GM12878 (cell line): ENCODE results near the gene GDF15. TPM values are rescaled to one million over a fixed set of nuclear protein-coding genes. Genes with fewer than 3 reads are reported as not detected.

Source experiments
- ATAC-seq: fragments of 200-7000 bp; cut with Tn5 transposase; 3 replicates; pipeline ENCODE4 v1.9.1; 2020; ENCODE audit warnings: mild to moderate bottlenecking, moderate library complexity
- BruUV-seq: library from RNA; stranded (reverse); fragments of 400-500 nt; replicated peaks from 2 replicates; lab custom pipeline; 2021; lab: Mats Ljungman, UMichigan
- CTCF ChIA-PET: fragments of 300-600 bp; sonication (Branson Sonifier 250); formaldehyde crosslinking; extraction: SDS; loops from one replicate; lab custom pipeline; 2021; ENCODE audit warnings: inconsistent platforms; lab: Yijun Ruan, JAX
- POLR2A ChIA-PET: fragments of 350-600 bp; formaldehyde crosslinking; extraction: SDS; loops from one replicate; lab custom pipeline; 2021; ENCODE audit warnings: inconsistent platforms; lab: Charles Lee
- RAD21 ChIA-PET: fragments of 300-600 bp; sonication (Branson Sonifier 250); formaldehyde crosslinking; loops from one replicate; lab custom pipeline; 2023; ENCODE audit warnings: antibody characterized with exemption; ENCODE audit not compliant: unreplicated experiment; lab: Charles Lee
- SMC1A ChIA-PET: fragments of 300-600 bp; sonication (Branson Sonifier 250); formaldehyde crosslinking; loops from one replicate; lab custom pipeline; 2023; ENCODE audit not compliant: unreplicated experiment, uncharacterized antibody; lab: Charles Lee
- DNase-seq: peaks from one replicate; pipeline ENCODE4 v3.0.0-alpha.2; 2011; ENCODE audit warnings: low read depth, low spot score
- FAIRE-seq: peaks from 3 replicates; lab custom pipeline; 2011; peaks lifted over from hg19 to GRCh38; lab: Jason Lieb, UNC
- H2AFZ ChIP-seq: 2 replicates; pipeline ENCODE4 v1.6.0; 2011; ENCODE audit warnings: low read depth, low read length, control low read depth; ENCODE audit not compliant: control insufficient read depth
- H3K27ac ChIP-seq: 2 replicates; pipeline ENCODE4 v1.5.1; 2011; ENCODE audit warnings: control low read depth; ENCODE audit not compliant: control insufficient read depth, insufficient read depth
- H3K27me3 ChIP-seq, 2 experiments: replicated peaks in 1 of 2; 2 replicates each; pipeline versions ENCODE4 v1.6.0 to v1.6.1; 2011; ENCODE audit warnings: low read length in 1 of 2; ENCODE audit not compliant: control insufficient read depth in 2 of 2, insufficient read depth in 2 of 2
- H3K36me3 ChIP-seq, 2 experiments: 2 replicates each; pipeline ENCODE4 v1.5.1; 2011; ENCODE audit warnings: low read length in 1 of 2; ENCODE audit not compliant: control insufficient read depth in 2 of 2, insufficient read depth in 2 of 2
- H3K4me1 ChIP-seq: 2 replicates; pipeline ENCODE4 v1.6.1; 2011; ENCODE audit warnings: mild to moderate bottlenecking, low read length, moderate library complexity, mixed read lengths; ENCODE audit not compliant: control insufficient read depth, insufficient read depth
- H3K4me2 ChIP-seq: 2 replicates; pipeline ENCODE4 v1.6.0; 2011; ENCODE audit warnings: control low read depth; ENCODE audit not compliant: control insufficient read depth, insufficient read depth
- H3K4me3 ChIP-seq: fragments of 200-600 bp; sonication (generic); 2 replicates; pipeline ENCODE4 v1.5.1; 2016
- H3K79me2 ChIP-seq: 2 replicates; pipeline ENCODE4 v1.6.0; 2011; ENCODE audit warnings: low read length; ENCODE audit not compliant: control insufficient read depth, insufficient read depth
- H3K9ac ChIP-seq: 2 replicates; pipeline ENCODE4 v1.8.0; 2011; ENCODE audit warnings: low read length, control low read depth, mixed read lengths; ENCODE audit not compliant: control insufficient read depth, insufficient read depth
- H3K9me3 ChIP-seq: replicated peaks from 3 replicates; pipeline ENCODE4 v1.5.1; 2011; ENCODE audit warnings: mild to moderate bottlenecking, low read length; ENCODE audit not compliant: control insufficient read depth, insufficient read depth
- H4K20me1 ChIP-seq: 2 replicates; pipeline ENCODE4 v1.6.0; 2011; ENCODE audit not compliant: control insufficient read depth, insufficient read depth
- ASH2L ChIP-seq: fragments of 300-600, 200-600 bp; sonication (generic); IDR thresholded peaks from 2 replicates; pipeline ENCODE4 v1.6.1; 2017; ENCODE audit warnings: low read depth, mild to moderate bottlenecking, borderline replicate concordance
- CBX5 ChIP-seq: sonication (generic); IDR thresholded peaks from 2 replicates; pipeline ENCODE4 v1.6.1; 2016; ENCODE audit warnings: low read depth, moderate library complexity, mild to moderate bottlenecking, inconsistent platforms
- CREM ChIP-seq: IDR thresholded peaks from 2 replicates; pipeline ENCODE4 v1.6.1; 2014; ENCODE audit warnings: antibody characterized with exemption, low read depth
- EZH2 ChIP-seq: IDR thresholded peaks from 2 replicates; pipeline ENCODE4 v1.6.1; 2012; ENCODE audit warnings: low read depth, mild to moderate bottlenecking, control low read depth, inconsistent platforms, low read length, borderline replicate concordance; ENCODE audit not compliant: control insufficient read depth
- IKZF2 ChIP-seq, 2 experiments: fragments of 450-650 bp; IDR thresholded peaks; 2 replicates each; pipeline ENCODE4 v1.6.1; 2017; ENCODE audit warnings: mild to moderate bottlenecking in 2 of 2, moderate library complexity in 2 of 2
- LARP7 ChIP-seq: fragments of 450-650 bp; IDR thresholded peaks from 2 replicates; pipeline ENCODE4 v1.6.1; 2017; ENCODE audit warnings: mild to moderate bottlenecking
- MXI1 ChIP-seq: fragments of 150-350 bp; IDR thresholded peaks from 2 replicates; pipeline ENCODE4 v1.6.1; 2011; ENCODE audit warnings: low read depth, mild to moderate bottlenecking, inconsistent platforms, low read length, improper control_type of control experiment
- POLR2AphosphoS2 ChIP-seq: IDR thresholded peaks from 2 replicates; pipeline ENCODE4 v1.6.1; 2011; ENCODE audit warnings: low read depth, mild to moderate bottlenecking, low read length, improper control_type of control experiment, moderate library complexity
- SIN3A ChIP-seq: IDR thresholded peaks from 2 replicates; pipeline ENCODE4 v1.6.1; 2012; ENCODE audit warnings: low read depth, low read length, improper control_type of control experiment
- SIX5 ChIP-seq: IDR thresholded peaks from 2 replicates; pipeline ENCODE4 v1.6.1; 2011; ENCODE audit warnings: mild to moderate bottlenecking, low read depth, low read length, moderate library complexity; ENCODE audit not compliant: severe bottlenecking
- USF2 ChIP-seq: IDR thresholded peaks from 2 replicates; pipeline ENCODE4 v1.6.1; 2011; ENCODE audit warnings: low read depth, low read length, improper control_type of control experiment, borderline replicate concordance
- ZNF384 ChIP-seq: IDR thresholded peaks from 2 replicates; pipeline ENCODE4 v1.6.1; 2012; ENCODE audit warnings: low read depth, mild to moderate bottlenecking, low read length, improper control_type of control experiment, borderline replicate concordance
- WGBS: methylation state at CpG from one replicate; pipeline ENCODE4 v1.1.6; 2016; ENCODE audit warnings: low lambda C conversion rate; ENCODE audit not compliant: insufficient replicate concordance, insufficient coverage; ENCODE audit errors: missing lambda C conversion rate; 5-methylcytosine and 5-hydroxymethylcytosine counted together
- in situ Hi-C: fragments of 300-500 bp; cut with MboI; formaldehyde crosslinking; loops from 9 replicates; pipeline ENCODE4 v1.14.3; 2018; ENCODE audit warnings: mixed read lengths
- intact Hi-C: fragments of 100-400 bp; cut with micrococcal nuclease; formaldehyde crosslinking; loops from one replicate; pipeline ENCODE4 v1.14.2; 2022; ENCODE audit not compliant: unreplicated experiment
- polyA plus RNA-seq, 11 experiments: library from polyadenylated mRNA; depleted of rRNA in 4 of 11; unstranded in 6 of 11; stranded (reverse) in 5 of 11; fragments of >200 nt; fragmentation: Nextera tagmentation in 4 of 11; fragmentation: Illumina TruSeq in 1 of 11; extraction: Ambion mirVana in 4 of 11; extraction: Trizol in 1 of 11; gene quantifications; 1 replicate in 1 of 11; 2 replicates in 10 of 11; pipeline versions ENCODE4 v1.2.1 to v1.2.3, GENCODE V29; 2011 to 2016; ENCODE audit warnings: inconsistent platforms in 2 of 11, missing spikeins in 2 of 11, low read depth in 1 of 11
- total RNA-seq, 4 experiments: library from RNA; depleted of rRNA in 3 of 4; stranded (reverse); fragments of >200 nt in 3 of 4; fragmentation: Illumina TruSeq in 1 of 4; extraction: Trizol in 1 of 4; gene quantifications; 2 replicates each; pipeline versions ENCODE4 v1.2.1 to v1.2.3, GENCODE V29; 2013 to 2021

Gene GDF15
- total and polyA plus RNA-seq, 10 of the 15 experiments (the other 5 are each of a cell fraction or from before 2014, with no cell fraction given): 0.11 to 3.6 (median 1.6) TPM; not detected in 1

- TF ChIP-seq MXI1: no peak
- no peak for TF ChIP-seq SIX5
- TF ChIP-seq CREM: no peak
- TF ChIP-seq CBX5: no peak
- TF ChIP-seq ASH2L: no peak
- TF ChIP-seq POLR2AphosphoS2: no peak
- no peak for TF ChIP-seq ZNF384
- no peak for TF ChIP-seq USF2
- TF ChIP-seq SIN3A: no peak
- no peak for TF ChIP-seq EZH2
- no peak for TF ChIP-seq LARP7
- TF ChIP-seq IKZF2 (IDR thresholded peaks at IDR 0.05): no peak
- ChIA-PET SMC1A (interaction anchor here (0.8 to 1.8 kb wide), 4 partner anchors 8 to 70 kb away, joined by 3 to 7 read pairs (median 4); no protein-coding TSS in a partner anchor), POLR2A (no interaction called here), CTCF (interaction anchor here (0.6 to 5.8 kb wide), 7 partner anchors 9 to 119 kb away, joined by 3 to 67 read pairs (median 3); no protein-coding TSS in a partner anchor), RAD21 (interaction anchor here (1.1 to 1.8 kb wide), 2 partner anchors 20 to 119 kb away, joined by 3 to 6 read pairs; partner anchors contain the start of gene SSBP4)
- Histone ChIP-seq H3K9me3 (no peaks in the 10 kb centered on the region), H3K9ac (no peak overlapping the region), H3K79me2 (no peaks in the 10 kb centered on the region), H4K20me1 (no peaks in the 10 kb centered on the region), H3K4me2 (no peak overlapping the region), H3K27ac (no peak overlapping the region), H3K4me1 (peaks cover 25% of the 10 kb centered on the region), H2AFZ (no peak overlapping the region), H3K27me3 (no peaks in the 10 kb centered on the region), H3K4me3 (no peak overlapping the region), H3K36me3 (no peaks in the 10 kb centered on the region)
- WGBS: 6% methylated on average over 6 of the region's 6 CpGs
- in situ Hi-C loops (no loop called here), intact Hi-C loops (no loop called here)
- BruUV-seq: no TSS peak
- FAIRE-seq: no peak
- ATAC-seq: no peak
- no peak for DNase-seq
Measured at GRCh38 chr19:18399008-18399407, 13.1 kb downstream of the GDF15 start.
